ENCODE data around the gene MAPK6. TPM values are rescaled to one million over a fixed set of nuclear protein-coding genes. Genes with fewer than 3 reads are reported as not detected.

Gene MAPK6
- total RNA-seq, 1 experiment from 2014 or later, result 83.2 TPM

DNA sequence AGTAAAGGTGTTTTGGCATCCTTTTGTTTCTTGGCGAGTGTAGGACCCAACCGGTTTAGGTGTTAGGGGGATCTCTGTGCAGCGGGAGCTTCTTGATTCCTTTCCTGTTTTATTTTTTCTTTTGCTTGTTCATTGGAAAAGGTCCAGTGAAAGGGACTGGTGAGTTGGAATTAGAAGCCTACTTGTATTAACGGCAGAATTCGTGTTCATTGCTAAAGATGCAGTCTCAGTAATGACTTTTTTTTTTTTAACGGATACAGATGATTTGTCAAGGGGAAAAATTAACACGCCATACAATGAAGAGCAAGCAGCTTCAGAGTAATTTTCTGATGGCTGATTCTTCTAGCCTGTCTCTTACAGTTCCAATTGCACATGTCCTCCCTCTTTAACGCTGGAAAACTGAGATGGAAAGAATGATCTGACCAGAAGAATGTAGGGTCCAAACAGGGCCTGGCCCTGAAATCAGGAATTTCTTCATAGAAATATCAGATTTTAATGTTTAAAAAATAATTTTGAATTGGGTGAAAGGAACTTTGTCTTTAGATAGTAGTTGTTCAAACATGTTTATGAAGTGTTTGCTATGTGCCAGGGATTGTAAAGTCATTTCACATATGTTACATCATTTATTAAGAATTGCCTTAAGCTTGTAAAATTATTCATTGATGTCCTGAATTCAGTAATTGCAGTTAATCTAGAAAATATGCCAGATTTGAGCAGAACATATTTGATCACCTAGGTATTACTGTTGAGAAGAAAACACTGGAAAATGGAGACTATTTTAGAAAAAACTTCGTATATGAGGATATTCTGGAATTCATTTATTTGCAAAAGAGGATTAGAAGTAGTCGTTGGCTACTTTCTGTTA, 1.4 kb downstream of the MAPK6 start:
- peak overlapping the region; percentile 84 for H3K4me3 Mint-ChIP-seq
- TF ChIP-seq E2F4 (CRISPR knock-in tag; IDR thresholded peaks at IDR 0.05; ENCODE audit: borderline replicate concordance, low read depth) (no peak), RORB (CRISPR knock-in tag; IDR thresholded peaks at IDR 0.05) (no peak), ATF2 (CRISPR knock-in tag; IDR thresholded peaks at IDR 0.05; ENCODE audit: borderline replicate concordance, low read depth) (no peak)
- TF ChIP-seq, protein P1, sequence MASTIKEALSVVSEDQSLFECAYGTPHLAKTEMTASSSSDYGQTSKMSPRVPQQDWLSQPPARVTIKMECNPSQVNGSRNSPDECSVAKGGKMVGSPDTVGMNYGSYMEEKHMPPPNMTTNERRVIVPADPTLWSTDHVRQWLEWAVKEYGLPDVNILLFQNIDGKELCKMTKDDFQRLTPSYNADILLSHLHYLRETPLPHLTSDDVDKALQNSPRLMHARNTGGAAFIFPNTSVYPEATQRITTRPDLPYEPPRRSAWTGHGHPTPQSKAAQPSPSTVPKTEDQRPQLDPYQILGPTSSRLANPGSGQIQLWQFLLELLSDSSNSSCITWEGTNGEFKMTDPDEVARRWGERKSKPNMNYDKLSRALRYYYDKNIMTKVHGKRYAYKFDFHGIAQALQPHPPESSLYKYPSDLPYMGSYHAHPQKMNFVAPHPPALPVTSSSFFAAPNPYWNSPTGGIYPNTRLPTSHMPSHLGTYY (CRISPR knock-in tag; IDR thresholded peaks at IDR 0.05), result no peak
- peak overlapping the region; percentile 73 for H3K27ac Mint-ChIP-seq
- ChIA-PET POLR2A (interaction anchor here (0.6 kb wide), 2 partner anchors 63 to 283 kb away, joined by 3 read pairs; partner anchors contain the start of gene LYSMD2), CTCF (interaction anchor here (0.6 to 2.0 kb wide), 6 partner anchors 10 to 1519 kb away, joined by 3 to 8 read pairs (median 4); partner anchors contain the start of genes BCL2L10 and LEO1)
- DNase-seq (ENCODE audit: low spot score) (no peak), ATAC-seq (no peak)
- H3K27me3 Mint-ChIP-seq (ENCODE audit: low read depth), result peaks cover 9% of the 10 kb centered on the region
- no peaks in the 10 kb centered on the region for H3K9me3 Mint-ChIP-seq
- H3K4me1 Mint-ChIP-seq, result peaks cover 52% of the 10 kb centered on the region
- H3K36me3 Mint-ChIP-seq, result no peaks in the 10 kb centered on the region

DNA sequence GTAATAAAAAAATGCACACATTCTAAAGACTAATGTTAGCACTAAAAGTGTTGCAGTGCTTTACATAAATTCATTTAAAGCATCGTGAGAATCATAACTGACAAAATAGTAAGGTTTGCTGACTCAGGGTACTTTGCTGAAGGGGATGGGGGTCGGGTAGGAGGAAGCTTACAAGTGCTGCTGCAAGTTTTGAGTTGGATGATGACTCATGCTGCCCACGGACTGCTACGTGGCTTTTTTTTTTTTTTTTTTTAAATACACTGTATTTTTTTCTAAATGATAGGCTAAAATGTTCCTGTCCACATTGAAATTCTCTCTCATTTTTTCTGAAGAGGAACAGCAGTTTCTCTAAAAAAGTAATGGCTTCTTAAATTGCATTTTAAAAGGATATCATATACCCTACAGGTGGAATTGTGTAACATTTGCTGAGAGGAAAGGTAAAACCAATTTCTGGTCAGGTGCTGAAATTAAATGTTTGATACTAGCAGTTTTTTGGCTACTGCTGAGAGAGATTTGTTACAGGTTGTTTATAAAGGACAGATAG, 2.2 kb downstream of the MAPK6 start:
- H3K4me1 Mint-ChIP-seq, result peaks cover 59% of the 10 kb centered on the region
- H3K27ac Mint-ChIP-seq, result peak overlapping the region; percentile 73; the same call in 1 of the 2 replicates
- H3K9me3 Mint-ChIP-seq, result no peaks in the 10 kb centered on the region
- POLR2A ChIA-PET, result interaction anchor here (0.6 kb wide), 1 partner anchor 63 kb away, joined by 3 read pairs; no protein-coding TSS in a partner anchor
- TF ChIP-seq CREM (CRISPR knock-in tag; IDR thresholded peaks at IDR 0.05) (no peak), PREB (CRISPR knock-in tag; IDR thresholded peaks at IDR 0.05; ENCODE audit: borderline replicate concordance) (no peak), TCF7 (CRISPR knock-in tag; IDR thresholded peaks at IDR 0.05; ENCODE audit: low read depth) (no peak), NR1H2 (CRISPR knock-in tag; IDR thresholded peaks at IDR 0.05) (no peak)
- ATAC-seq (no peak), DNase-seq (ENCODE audit: low spot score) (no peak)
- H3K27me3 Mint-ChIP-seq (ENCODE audit: low read depth), result peaks cover 9% of the 10 kb centered on the region
- H3K4me3 Mint-ChIP-seq, result peak overlapping the region; percentile 84
- no peaks in the 10 kb centered on the region for H3K36me3 Mint-ChIP-seq
- CTCF ChIA-PET, result interaction anchor here (1.0 to 2.0 kb wide), 4 partner anchors 9 to 59 kb away, joined by 3 to 8 read pairs (median 4); partner anchors contain the start of gene LEO1

DNA sequence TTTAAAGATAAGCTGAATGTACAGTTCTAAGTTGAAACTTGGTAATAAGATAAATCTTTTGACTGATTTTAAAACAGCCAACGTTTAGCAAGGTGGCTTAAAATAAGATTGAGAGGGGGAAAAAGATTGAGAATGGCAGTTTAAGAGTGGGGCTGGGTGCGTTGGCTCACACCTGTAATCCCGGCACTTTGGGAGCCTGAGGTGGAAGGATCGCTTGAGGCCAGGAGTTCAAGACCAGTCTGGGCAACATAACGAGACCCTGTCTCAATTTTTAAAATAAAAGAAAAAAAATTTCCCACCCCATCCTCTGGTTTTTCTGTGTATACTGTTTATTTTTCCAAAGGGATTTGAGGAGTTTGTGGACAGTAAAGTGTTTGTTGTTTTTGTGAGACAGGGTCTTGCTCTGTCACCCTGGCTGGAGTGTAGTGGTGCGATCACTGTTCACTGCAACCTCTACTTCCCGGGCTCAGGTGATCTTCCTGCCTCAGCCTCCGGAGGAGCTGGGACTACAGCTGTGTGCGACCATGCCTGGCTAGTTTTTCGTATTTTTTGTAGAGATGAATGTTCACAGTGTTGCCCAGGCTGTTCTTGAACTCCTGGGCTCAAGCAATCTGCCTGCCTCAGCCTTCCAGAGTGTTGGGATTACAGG, 3.0 kb downstream of the MAPK6 start:
- Mint-ChIP-seq H3K36me3 (no peaks in the 10 kb centered on the region), H3K27ac (peak overlapping the region; percentile 87), H3K27me3 (ENCODE audit: low read depth) (peaks cover 9% of the 10 kb centered on the region), H3K9me3 (no peaks in the 10 kb centered on the region), H3K4me1 (peaks cover 58% of the 10 kb centered on the region), H3K4me3 (no peak overlapping the region; the same call in 1 of the 2 replicates)
- ChIA-PET CTCF (interaction anchor here (1.0 to 1.6 kb wide), 3 partner anchors 8 to 58 kb away, joined by 3 to 5 read pairs (median 3); no protein-coding TSS in a partner anchor), POLR2A (interaction anchor here (0.7 kb wide), 1 partner anchor 20 kb away, joined by 8 read pairs; no protein-coding TSS in a partner anchor)
- ATAC-seq (no peak), DNase-seq (ENCODE audit: low spot score) (no peak)
- TF ChIP-seq GTF2I (CRISPR knock-in tag; conservative IDR thresholded peaks at IDR 0.05) (no peak), JAZF1 (CRISPR knock-in tag; IDR thresholded peaks at IDR 0.05) (no peak), ZSCAN18 (CRISPR knock-in tag; IDR thresholded peaks at IDR 0.05) (no peak), IRF2 (CRISPR knock-in tag; IDR thresholded peaks at IDR 0.05; ENCODE audit: borderline replicate concordance, low read depth) (no peak), SMAD3 (CRISPR knock-in tag; IDR thresholded peaks at IDR 0.05; ENCODE audit: borderline replicate concordance) (no peak), PREB (CRISPR knock-in tag; IDR thresholded peaks at IDR 0.05; ENCODE audit: borderline replicate concordance) (no peak)
- TF ChIP-seq, protein P2, sequence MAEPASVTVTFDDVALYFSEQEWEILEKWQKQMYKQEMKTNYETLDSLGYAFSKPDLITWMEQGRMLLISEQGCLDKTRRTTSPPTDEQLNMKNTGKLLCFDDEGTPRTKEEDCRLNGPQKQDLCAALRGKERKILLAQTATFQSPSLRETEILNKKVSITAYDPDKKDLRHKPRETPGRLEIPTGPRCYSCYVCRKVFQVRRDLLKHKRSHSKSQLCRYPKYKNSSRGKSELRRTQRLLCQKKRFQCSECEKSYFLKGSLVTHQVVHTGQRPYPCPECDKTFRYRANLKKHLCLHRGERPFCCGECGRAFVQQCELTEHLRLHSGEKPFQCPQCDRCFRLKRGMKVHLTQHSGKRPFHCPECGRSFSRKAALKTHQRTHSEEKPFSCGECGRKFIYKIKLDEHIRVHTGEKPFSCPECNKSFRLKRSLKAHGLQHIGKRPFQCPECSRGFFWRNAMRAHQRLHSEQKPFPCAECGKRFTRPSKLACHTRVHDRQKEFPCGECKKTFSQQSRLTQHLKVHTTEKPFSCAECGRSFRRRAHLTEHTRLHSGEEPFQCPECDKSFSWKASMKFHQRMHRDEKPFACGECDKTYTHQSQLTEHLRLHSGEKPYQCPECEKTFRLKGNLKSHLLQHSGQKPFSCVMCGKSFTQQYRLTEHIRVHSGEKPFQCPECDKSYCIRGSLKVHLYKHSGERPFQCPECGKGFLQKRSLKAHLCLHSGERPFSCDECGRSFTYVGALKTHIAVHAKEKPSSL (CRISPR knock-in tag; conservative IDR thresholded peaks at IDR 0.05), result no peak
- TF ChIP-seq, protein P3, sequence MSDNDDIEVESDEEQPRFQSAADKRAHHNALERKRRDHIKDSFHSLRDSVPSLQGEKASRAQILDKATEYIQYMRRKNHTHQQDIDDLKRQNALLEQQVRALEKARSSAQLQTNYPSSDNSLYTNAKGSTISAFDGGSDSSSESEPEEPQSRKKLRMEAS (CRISPR knock-in tag; IDR thresholded peaks at IDR 0.05), result no peak

All from WTC11 (cell line).